GM19467 (cell line): ENCODE measurements around the gene PTN.
"Not testable (repeated sequence)": the region's sequence is repeated elsewhere in the genome, so short reads cannot be mapped to it uniquely, and the experiment has no call there.

Experiments
- ATAC-seq: cut with Tn5 transposase; IDR thresholded peaks from one replicate; pipeline ENCODE4 v1.9.1; 2021; ENCODE audit warnings: mild to moderate bottlenecking, moderate library complexity; ENCODE audit not compliant: unreplicated experiment

The PTN gene

DNA sequence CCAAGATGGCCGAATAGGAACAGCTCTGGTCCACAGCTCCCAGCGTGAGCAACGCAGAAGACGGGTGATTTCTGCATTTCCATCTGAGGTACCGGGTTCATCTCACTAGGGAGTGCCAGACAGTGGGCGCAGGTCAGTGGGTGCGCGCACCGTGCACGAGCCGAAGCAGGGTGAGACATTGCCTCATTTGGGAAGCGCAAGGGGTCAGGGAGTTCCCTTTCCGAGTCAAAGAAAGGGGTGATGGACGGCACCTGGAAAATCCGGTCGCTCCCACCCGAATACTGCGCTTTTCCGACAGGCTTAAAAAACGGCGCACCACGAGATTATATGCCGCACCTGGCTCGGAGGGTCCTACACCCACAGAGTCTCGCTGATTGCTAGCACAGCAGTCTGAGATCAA is 161.9 kb downstream of the PTN start:
- ATAC-seq = not testable (repeated sequence)
